B cell (primary cell): ENCODE results near the gene CALY. TPM values are rescaled to one million over a fixed set of nuclear protein-coding genes. Genes with fewer than 3 reads are reported as not detected.

Experiments
- ATAC-seq: fragments of 200-7000 bp; cut with Tn5 transposase; one replicate; pipeline ENCODE4 v1.10.0; 2021; ENCODE audit warnings: low read depth, mild to moderate bottlenecking, moderate number of reproducible peaks, moderate library complexity
- CTCF ChIA-PET: fragments of 350-600 bp; sonication (Branson Sonifier 250); formaldehyde crosslinking; loops from one replicate; lab custom pipeline; 2021; ENCODE audit warnings: antibody characterized with exemption, inconsistent platforms; lab: Charles Lee
- POLR2A ChIA-PET: fragments of 350-600 bp; sonication (Branson Sonifier 250); formaldehyde crosslinking; loops from one replicate; lab custom pipeline; 2021; ENCODE audit warnings: antibody characterized with exemption; lab: Charles Lee
- DNase-seq: peaks from one replicate; pipeline ENCODE4 v3.0.0; 2013
- H2AFZ ChIP-seq: 2 replicates; pipeline ENCODE4 v1.6.1; 2012; ENCODE audit warnings: mild to moderate bottlenecking, low read depth, low read length; ENCODE audit not compliant: insufficient read depth, poor library complexity, severe bottlenecking
- H3K27ac ChIP-seq, 2 donors: 1 replicate in 1 of 2; 2 replicates in 1 of 2; pipeline ENCODE4 v1.5.1; 2012 to 2013; ENCODE audit warnings: low read length in 2 of 2, mild to moderate bottlenecking in 2 of 2, moderate library complexity in 1 of 2
- H3K27me3 ChIP-seq, 4 experiments: fragments of 200-600 bp in 1 of 4; sonication (generic) in 1 of 4; replicated peaks in 1 of 4; 1 replicate in 2 of 4; 2 replicates in 2 of 4; pipeline versions ENCODE4 v1.6.1 to v1.7.0; 2013 to 2016; ENCODE audit warnings: low read length in 3 of 4, mild to moderate bottlenecking in 2 of 4, mixed read lengths in 1 of 4, moderate library complexity in 1 of 4; ENCODE audit not compliant: insufficient read depth in 4 of 4, control insufficient read depth in 3 of 4; ENCODE audit errors: control extremely low read depth in 1 of 4
- H3K36me3 ChIP-seq, 2 experiments: replicated peaks in 1 of 2; 1 replicate in 1 of 2; 2 replicates in 1 of 2; pipeline versions ENCODE4 v1.6.1 to v1.7.1; 2013; ENCODE audit warnings: low read length in 1 of 2; ENCODE audit not compliant: insufficient read depth in 2 of 2, control insufficient read depth in 1 of 2; ENCODE audit errors: control extremely low read depth in 1 of 2, extremely low read depth in 1 of 2
- H3K4me1 ChIP-seq, 2 donors: fragments of 200-600 bp in 1 of 2; sonication (generic) in 1 of 2; 1 replicate in 1 of 2; 2 replicates in 1 of 2; pipeline versions ENCODE4 v1.5.1 to v1.6.1; 2013 to 2017; ENCODE audit warnings: low read length in 2 of 2; ENCODE audit not compliant: control insufficient read depth in 2 of 2, insufficient read depth in 2 of 2
- H3K4me2 ChIP-seq: replicated peaks from 2 replicates; pipeline ENCODE3; 2012; ENCODE audit warnings: mild to moderate bottlenecking, low read depth, low read length; ENCODE audit not compliant: poor library complexity, severe bottlenecking
- H3K4me3 ChIP-seq, 5 experiments: fragments of 200-600 bp in 1 of 5; sonication (generic) in 1 of 5; 1 replicate in 3 of 5; 2 replicates in 2 of 5; pipeline versions ENCODE4 v1.5.1 to v1.7.0; 2011 to 2016; ENCODE audit warnings: low read length in 4 of 5, mild to moderate bottlenecking in 4 of 5, low read depth in 2 of 5, control low read depth in 1 of 5, moderate library complexity in 1 of 5; ENCODE audit not compliant: insufficient read depth in 1 of 5; ENCODE audit errors: control extremely low read depth in 1 of 5, extremely low read depth in 1 of 5
- H3K79me2 ChIP-seq: fragments of 200-600 bp; sonication (generic); one replicate; pipeline ENCODE4 v1.6.0; 2016; ENCODE audit warnings: low read length; ENCODE audit not compliant: control insufficient read depth, insufficient read depth
- H3K9ac ChIP-seq: fragments of 200-600 bp; sonication (generic); 2 replicates; pipeline ENCODE4 v1.6.1; 2017; ENCODE audit warnings: mild to moderate bottlenecking, low read length, moderate library complexity
- H3K9me3 ChIP-seq, 3 donors: one replicate each; pipeline versions ENCODE4 v1.6.1 to v1.7.1; 2013; ENCODE audit warnings: low read length in 2 of 3; ENCODE audit not compliant: control insufficient read depth in 2 of 3, insufficient read depth in 1 of 3; ENCODE audit errors: control extremely low read depth in 1 of 3
- H4K20me1 ChIP-seq: 2 replicates; pipeline ENCODE4 v1.6.0; 2012; ENCODE audit warnings: mild to moderate bottlenecking, low read length; ENCODE audit not compliant: insufficient read depth, control insufficient read depth, poor library complexity, severe bottlenecking
- H3K27ac Mint-ChIP-seq: one replicate; pipeline ENCODE4 v1.8.0; 2021; ENCODE audit warnings: mixed read lengths
- H3K27me3 Mint-ChIP-seq: one replicate; pipeline ENCODE4 v1.8.0; 2021; ENCODE audit warnings: mixed read lengths
- H3K4me1 Mint-ChIP-seq: one replicate; pipeline ENCODE4 v1.8.0; 2021; ENCODE audit warnings: mixed read lengths
- H3K4me3 Mint-ChIP-seq: one replicate; pipeline ENCODE4 v1.8.0; 2021; ENCODE audit warnings: mixed read lengths
- H3K9me3 Mint-ChIP-seq: one replicate; pipeline ENCODE4 v1.8.0; 2022; ENCODE audit warnings: mixed read lengths; ENCODE audit not compliant: insufficient read depth
- EZH2 ChIP-seq: IDR thresholded peaks from 2 replicates; pipeline ENCODE4 v1.6.1; 2012; ENCODE audit warnings: borderline replicate concordance, low read depth, mild to moderate bottlenecking, moderate library complexity, low read length; ENCODE audit not compliant: insufficient read depth, poor library complexity, severe bottlenecking
- WGBS: methylation state at CpG from one replicate; pipeline ENCODE4 v1.1.5; 2013; ENCODE audit warnings: missing lambda C conversion rate; ENCODE audit not compliant: insufficient coverage; 5-methylcytosine and 5-hydroxymethylcytosine counted together
- intact Hi-C: fragments of 100-400 bp; cut with micrococcal nuclease; formaldehyde crosslinking; loops from one replicate; pipeline ENCODE4 v1.10.0; 2022
- polyA plus RNA-seq: library from polyadenylated mRNA; depleted of rRNA; stranded (reverse); fragments of >200 nt; gene quantifications from 2 replicates; pipeline ENCODE4 v1.2.3, GENCODE V29; 2012
- total RNA-seq, 2 donors: library from RNA; stranded (reverse); fragments of 120-200 nt in 1 of 2; gene quantifications; 1 replicate in 1 of 2; 2 replicates in 1 of 2; pipeline versions ENCODE4 v1.2.3 to v1.2.4, GENCODE V29; 2013 to 2022
- TF ChIP-seq, protein P1 (sequence below): fragments of 200-600 bp; IDR thresholded peaks from one replicate; pipeline ENCODE4 v1.8.0; 2022; ENCODE audit warnings: antibody characterized with exemption, mild to moderate bottlenecking

Gene CALY
- total and polyA plus RNA-seq, 2 donors (not counting 1 experiment from before 2014, with no cell fraction given): 0.21 TPM; not detected in 1

DNA sequence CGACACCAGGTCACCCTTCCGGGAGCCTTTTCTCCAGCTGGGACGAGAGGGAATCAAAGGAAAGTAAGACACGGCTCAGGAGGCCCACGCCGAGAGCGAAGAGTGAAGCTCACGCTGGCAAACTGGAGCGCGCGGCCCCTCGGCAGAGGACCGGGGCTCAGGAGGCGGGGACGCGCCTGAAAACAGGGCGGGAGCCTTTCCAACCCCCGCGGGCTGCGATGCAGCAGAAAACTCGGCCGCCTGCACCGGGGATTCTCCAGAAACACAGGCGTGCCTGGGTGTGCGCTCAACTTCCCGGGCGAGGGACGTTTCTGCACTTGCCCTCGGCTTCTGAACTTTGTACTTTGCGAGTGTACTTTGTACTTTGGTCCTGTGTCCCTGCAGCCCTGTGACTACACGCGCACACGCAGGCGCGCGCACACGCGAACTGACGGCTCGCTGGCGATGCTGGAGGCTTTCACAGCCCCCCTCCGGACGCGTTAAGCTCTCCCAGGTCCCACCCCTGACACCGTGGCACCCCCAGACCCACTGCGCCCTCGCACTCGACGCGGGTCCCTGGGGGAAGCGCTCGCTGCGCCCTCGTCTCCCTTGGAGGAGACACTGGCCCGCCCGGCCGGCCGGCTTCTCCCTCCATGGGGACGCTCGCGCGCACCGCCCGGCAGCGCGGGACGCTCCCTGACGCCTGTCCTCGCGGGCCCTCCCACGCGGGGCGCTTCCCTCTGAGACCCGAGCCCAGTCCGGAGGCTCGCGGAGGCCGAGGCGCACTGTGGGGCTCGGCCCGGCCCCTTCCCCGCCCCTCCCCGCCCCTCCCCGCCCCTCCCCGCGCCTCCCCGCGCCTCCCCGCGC is 41.8 kb upstream of the CALY start:
- intact Hi-C loops: loop anchor here (1.0 kb wide), 2 partner anchors 11 to 16 kb away; partner anchors contain the start of gene MTG1
- CTCF ChIA-PET: interaction anchor here (1.3 to 1.4 kb wide), 2 partner anchors 12 to 22 kb away, joined by 4 to 7 read pairs; no protein-coding TSS in a partner anchor
- Mint-ChIP-seq H3K27ac (peak overlapping the region; percentile 91), H3K9me3 (no peaks in the 10 kb centered on the region), H3K27me3 (no peaks in the 10 kb centered on the region), H3K4me1 (peaks cover 42% of the 10 kb centered on the region), H3K4me3 (peak overlapping the region; percentile 91)
- Histone ChIP-seq H3K27me3 (no peaks in the 10 kb centered on the region), H2AFZ (peak overlapping the region; percentile 93), H3K4me3 (peak overlapping the region; percentile 63 to 88 (median 78)), H3K9ac (peak overlapping the region; percentile 74), H4K20me1 (peaks cover 22% of the 10 kb centered on the region), H3K36me3 (peaks cover 0 to 21% of the 10 kb centered on the region in 2 experiments), H3K27ac (no peak overlapping the region), H3K4me1 (peaks cover 34 to 44% of the 10 kb centered on the region in 2 donors), H3K4me2 (peak overlapping the region; percentile 85), H3K79me2 (peaks cover 33% of the 10 kb centered on the region), H3K9me3 (peaks cover 0 to 3% (median 0%) of the 10 kb centered on the region in 3 donors)
- TF ChIP-seq EZH2: no peak
- TF ChIP-seq, protein P1, sequence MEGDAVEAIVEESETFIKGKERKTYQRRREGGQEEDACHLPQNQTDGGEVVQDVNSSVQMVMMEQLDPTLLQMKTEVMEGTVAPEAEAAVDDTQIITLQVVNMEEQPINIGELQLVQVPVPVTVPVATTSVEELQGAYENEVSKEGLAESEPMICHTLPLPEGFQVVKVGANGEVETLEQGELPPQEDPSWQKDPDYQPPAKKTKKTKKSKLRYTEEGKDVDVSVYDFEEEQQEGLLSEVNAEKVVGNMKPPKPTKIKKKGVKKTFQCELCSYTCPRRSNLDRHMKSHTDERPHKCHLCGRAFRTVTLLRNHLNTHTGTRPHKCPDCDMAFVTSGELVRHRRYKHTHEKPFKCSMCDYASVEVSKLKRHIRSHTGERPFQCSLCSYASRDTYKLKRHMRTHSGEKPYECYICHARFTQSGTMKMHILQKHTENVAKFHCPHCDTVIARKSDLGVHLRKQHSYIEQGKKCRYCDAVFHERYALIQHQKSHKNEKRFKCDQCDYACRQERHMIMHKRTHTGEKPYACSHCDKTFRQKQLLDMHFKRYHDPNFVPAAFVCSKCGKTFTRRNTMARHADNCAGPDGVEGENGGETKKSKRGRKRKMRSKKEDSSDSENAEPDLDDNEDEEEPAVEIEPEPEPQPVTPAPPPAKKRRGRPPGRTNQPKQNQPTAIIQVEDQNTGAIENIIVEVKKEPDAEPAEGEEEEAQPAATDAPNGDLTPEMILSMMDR: no peak
- ATAC-seq: peak; percentile 56
- under 1% methylated on average over 73 of the region's 90 CpGs for WGBS
- POLR2A ChIA-PET: interaction anchor here (0.8 to 1.3 kb wide), 2 partner anchors 11 kb away, joined by 4 read pairs; no protein-coding TSS in a partner anchor
- DNase-seq: peak; percentile 85
